Stimulated activated CD4-positive, alpha-beta T cell treated with anti-CD3 and anti-CD28 coated beads, TNF-alpha, amount 100 ng/mL, for 24 hours (primary cell): ENCODE data around the gene KIAA1191.
A peak's percentile ranks its signal among the peaks of the same experiment; 100 is the strongest.

Experiments used
- DNase-seq, 3 experiments: peaks; one replicate each; pipeline ENCODE4 v3.0.0-alpha.2; 2020; ENCODE audit warnings: low read depth in 3 of 3

Gene KIAA1191

DNA sequence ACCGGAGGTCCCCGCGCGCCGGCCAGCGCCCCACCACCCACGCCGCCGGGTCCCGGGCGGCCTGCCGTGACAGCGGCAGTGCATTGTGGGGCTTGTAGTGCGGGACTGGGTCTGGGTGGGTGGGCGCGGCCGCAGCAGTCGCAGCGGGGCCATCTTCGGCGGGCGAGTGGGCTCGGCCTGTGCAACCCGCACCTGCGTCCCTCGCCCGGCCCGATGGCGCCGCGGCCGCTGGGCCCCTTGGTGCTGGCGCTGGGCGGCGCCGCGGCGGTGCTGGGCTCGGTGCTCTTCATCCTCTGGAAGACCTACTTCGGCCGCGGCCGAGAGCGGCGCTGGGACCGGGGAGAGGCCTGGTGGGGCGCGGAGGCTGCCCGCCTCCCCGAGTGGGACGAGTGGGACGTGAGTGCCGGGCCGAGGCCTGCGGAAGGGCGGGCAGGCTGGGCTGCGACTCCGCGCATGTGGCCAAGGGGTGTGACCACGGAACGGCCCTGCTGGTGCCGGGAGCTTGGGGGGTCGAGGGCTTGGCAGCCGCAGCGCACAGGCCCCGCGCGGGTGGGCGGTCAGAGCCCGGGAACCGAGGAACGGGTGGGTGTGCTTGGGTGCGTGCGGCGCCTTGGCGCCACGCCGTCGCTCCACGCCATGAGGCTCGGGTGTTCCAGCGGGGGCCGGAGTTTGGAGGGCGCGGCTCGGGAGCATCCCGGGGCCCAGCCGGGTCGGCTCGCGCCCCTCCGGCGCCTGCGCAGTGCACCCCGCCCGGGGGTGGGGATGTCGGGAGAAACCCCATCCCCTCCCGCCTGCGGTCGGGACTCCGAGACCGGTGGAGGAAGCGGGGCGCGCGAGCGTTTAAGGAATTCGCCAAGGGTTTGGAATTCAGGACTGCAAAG lies 4.0 kb upstream of the KIAA1191 start, which contains the start of gene ARL10:
Gene ARL10 (plus strand): TSS at position 137 of the 881 bp plus-strand sequence. CDS start 77 bp downstream, at position 214.
- peak; percentile 39 to 68 (median 50) for DNase-seq

DNA sequence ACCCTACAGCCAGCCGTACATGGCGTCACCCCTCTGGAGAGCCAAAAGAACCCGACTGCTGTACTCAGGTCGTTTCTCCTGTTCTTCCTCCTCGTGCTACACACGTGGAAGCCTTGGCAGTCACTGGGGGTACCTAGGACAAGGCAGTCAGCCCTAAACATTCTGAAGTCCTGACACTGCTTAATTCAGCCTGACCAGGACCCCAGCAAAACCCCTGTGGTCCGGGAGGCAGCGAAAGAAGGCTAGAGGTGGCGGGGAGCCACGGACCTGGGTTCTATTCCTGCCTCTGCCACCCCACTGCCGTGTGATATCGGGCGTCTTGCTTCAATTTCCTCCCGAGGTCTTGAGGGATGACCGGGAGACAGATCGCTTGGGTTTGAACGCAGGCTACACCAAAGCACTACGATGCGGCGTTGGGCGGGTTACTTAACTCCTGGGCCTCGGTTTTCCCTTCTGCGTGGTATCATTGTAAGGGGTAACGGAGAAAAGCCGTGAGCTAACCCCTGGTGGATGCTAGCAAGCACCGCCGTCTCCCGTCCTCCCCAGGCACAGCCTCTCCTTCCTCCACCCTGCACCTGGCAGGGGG lies 3.3 kb upstream of the KIAA1191 start:
- DNase-seq = no peak

DNA sequence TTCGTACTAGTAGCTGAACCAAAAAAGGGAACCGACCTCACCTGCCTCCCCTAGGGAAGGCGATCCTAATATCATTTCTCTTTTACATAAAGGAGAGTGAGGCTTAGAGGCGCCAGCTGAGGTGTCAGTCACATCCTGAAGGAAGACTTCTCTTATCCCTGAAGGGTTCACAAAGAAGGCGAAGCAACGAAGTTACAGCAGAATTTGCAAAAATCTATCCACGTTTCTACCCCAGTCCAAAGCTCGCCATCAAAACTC lies 598 bp upstream of the KIAA1191 start:
- DNase-seq = no peak

DNA sequence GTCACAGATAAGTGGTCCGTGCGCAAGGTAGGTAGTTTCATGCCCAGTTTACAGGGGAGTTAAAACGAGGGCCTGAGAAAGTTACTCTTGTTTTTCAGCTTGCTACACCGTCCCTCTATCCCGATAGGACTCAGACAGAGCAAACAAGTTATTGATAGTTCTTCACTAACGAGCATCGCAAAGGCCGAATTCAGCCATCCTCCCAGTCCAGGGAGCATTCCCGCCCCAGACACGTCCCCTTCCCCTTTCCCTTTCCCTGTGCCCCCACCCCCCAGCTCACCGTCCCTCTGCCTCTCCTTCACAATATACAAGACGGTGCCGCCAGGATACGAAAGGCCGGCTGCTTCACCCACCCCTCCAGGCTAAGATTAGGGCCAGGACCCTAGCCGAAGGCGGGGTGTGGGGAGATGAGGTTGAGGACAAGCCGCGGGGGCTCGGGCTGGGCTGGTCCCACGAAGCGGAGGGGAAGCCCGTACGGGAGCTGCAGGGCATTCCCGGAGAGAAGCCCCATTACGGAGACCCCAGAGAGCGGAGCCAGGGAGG lies 599 bp downstream of the KIAA1191 start:
- no peak for DNase-seq

DNA sequence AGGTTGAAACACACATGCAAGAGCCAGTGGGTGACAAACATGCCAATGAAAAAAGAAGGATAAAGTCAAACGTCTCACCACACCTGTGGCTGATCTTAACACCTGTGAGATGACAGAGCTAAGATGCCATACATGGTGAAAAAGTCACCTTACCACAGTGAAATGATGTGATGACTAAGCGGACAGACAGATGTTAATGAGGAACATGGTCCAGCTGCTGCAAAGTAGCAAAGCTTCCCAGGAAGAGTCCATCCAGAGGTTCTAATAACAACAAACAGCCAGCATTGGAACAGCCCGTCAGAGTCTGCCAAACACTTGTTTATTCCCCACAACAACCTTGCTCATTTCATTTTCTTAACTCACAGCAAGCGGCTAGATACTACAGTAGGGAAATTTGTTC lies 1.9 kb downstream of the KIAA1191 start:
- no peak for DNase-seq

DNA sequence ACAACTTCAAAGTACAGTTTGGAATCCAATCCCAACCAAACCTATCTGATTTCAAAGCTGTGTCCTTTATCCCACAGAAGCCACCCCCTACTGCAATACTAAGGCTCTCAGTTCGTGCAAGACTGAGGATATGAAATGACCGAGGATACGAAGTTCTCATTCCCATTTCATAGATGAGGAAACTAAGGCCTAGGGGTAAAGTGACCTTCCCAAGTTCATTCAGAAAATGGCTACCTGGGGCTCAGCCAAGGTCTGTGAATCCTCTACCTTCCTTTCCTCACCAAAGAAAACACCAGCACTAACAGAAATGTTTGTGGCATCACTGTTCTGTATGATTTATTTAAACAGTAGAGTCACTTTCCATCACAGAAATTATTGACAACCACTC lies 5.4 kb downstream of the KIAA1191 start:
- no peak for DNase-seq

DNA sequence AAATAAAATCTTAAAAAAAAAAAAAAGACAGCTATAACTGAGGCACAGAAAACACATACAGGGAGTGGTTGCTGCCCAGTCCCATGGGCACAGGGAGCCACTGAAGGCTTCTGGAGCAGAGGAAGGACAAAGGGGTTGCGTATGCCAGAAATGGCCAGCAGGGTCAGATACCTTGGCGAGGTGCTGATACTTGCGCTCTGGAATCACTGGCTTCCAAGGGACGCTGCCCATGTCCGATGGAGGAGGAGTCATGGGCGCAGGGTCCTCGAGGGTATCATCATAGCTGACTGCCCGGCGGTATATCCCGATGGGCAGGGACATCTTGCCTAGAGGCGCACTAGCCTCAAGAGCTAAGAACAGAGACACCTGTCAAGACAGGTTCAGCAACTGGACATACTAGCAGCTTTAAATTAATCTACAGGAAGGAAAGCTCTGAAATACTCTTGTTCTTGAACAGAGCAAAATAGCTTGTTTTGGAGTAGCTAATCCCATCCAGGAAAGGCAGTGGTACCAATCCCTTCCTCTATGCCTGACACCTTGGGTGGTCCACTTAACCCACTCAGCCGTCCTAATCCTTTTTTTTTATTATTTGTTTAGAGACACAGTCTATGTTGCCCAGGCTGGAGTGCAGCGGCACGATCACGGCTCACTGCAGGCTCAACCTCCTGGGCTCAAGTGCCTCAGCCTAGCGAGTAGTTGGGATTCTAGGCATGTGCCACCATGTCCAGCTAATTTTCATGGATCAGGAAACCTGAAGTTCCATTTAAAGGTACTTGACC lies 6.0 kb downstream of the KIAA1191 start:
- DNase-seq = no peak

DNA sequence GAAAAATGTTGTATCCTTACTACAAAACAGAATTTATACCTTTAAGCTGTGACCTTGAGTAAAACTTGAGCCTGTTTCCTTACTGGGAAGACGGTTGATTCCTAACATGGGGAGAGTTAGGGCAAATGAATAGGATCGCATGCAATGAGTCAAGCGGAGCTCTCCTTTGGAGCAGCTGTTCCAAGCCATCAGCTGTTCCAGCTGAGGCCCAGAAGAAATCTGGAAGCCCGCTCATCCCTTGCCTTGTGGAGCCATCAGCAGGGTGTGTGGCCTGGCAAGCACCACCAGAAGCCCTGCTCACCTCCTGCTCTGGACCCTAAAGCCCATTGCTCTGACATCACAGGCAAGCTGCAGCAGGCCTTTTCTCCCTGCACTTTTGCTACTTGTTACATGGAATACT lies 8.0 kb downstream of the KIAA1191 start:
- no peak for DNase-seq

DNA sequence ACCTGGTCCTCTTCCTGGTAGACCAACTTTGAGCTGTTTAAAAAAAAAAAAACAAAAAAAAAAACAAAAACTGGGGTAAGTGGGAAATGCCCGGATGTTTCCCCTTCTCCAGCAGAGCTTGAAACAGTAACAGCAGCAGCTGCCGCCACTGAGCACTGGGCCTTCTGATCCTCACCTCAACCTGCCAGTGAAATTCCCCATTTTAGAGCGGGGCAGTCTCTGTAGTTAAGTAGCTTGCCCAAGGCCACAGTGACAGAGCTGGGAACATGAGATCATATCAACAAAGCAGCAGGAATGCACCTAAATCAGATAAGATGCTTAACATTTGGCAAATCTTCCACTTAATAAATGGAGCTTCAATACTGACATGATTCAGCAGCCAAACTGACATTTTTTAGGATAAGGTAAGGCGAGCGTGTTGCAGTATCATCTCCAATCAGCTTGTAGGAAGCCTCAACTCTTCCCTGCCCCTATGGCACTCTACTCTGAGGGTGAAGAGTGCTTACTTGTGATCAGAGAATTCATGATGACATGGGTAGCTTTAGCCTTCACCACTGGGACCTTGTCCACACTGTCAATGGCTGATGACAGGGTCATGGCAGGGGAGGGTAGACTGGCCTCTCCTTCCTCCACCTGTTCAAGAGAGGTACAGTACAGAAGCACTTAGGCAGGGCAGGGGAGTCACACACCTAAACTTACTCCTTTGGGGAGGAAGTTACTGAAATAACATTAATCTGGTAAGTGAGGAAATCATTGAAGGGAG lies 9.3 kb downstream of the KIAA1191 start:
- no peak for DNase-seq

DNA sequence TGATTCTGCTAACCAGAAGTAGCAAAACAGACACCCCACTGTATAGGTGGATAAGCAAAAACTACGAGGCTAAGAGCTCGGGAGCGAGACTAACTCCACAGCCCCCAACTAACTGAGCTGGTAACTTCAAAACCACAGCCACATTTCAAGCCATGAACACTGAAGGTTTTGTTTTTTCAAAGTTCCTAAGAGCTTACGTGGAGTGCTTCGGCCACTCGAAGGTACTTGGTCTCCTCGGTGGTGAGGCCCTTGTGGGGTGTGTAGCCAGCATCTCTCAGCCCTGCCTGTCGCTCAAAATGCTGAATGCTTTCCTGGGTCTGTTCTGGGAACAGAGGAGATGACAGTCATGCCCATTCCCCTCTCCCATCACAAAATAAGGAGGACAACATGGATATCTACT lies 11.1 kb downstream of the KIAA1191 start:
- DNase-seq = no peak

DNA sequence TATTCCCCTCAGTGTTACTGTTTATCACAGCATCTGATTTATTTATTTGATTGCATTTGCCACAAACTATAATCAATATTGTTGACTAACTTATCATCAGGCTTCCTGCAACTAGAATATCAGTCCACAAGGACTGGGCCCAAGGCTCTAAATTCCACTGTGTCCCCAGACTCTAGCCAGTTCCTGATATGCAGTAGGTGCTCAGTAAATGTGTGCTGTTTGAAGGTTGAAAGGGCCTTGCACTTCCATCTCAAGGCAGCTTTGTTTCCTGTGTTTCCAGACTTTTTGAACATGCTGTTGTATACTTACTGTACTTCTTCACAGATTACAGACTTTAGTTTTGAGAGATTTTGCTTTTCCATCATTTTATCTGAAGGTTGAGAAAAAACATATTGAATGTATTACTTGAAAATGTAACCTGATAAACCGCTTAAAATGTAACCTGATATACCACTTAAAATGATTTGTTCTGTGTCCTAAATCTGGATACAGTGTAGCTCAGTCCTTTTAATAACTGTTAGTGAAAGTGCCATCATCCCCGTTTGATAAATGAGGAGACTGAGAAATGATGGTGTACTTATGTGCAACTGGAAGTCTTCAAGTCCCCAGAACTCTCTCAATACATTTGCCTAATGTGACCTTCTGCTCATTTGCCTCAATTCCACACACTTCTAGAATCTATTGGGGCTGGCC lies 18.7 kb downstream of the KIAA1191 start:
- no peak for DNase-seq

DNA sequence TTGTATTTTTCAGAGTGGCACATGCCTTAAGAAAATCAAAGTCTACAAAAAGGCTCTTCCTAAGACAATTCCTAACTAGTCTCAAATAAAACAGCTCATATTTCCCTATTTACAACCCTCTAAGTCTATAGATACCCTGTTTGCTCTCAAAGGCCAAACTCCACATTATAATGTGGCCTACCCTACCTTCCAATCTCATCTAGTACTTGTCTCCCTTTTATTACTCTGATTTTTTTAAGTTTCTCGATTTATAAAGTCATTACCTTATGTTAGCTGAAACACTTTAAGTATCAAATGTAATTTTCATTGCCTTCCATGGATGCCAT lies 19.4 kb downstream of the KIAA1191 start:
- DNase-seq = no peak

DNA sequence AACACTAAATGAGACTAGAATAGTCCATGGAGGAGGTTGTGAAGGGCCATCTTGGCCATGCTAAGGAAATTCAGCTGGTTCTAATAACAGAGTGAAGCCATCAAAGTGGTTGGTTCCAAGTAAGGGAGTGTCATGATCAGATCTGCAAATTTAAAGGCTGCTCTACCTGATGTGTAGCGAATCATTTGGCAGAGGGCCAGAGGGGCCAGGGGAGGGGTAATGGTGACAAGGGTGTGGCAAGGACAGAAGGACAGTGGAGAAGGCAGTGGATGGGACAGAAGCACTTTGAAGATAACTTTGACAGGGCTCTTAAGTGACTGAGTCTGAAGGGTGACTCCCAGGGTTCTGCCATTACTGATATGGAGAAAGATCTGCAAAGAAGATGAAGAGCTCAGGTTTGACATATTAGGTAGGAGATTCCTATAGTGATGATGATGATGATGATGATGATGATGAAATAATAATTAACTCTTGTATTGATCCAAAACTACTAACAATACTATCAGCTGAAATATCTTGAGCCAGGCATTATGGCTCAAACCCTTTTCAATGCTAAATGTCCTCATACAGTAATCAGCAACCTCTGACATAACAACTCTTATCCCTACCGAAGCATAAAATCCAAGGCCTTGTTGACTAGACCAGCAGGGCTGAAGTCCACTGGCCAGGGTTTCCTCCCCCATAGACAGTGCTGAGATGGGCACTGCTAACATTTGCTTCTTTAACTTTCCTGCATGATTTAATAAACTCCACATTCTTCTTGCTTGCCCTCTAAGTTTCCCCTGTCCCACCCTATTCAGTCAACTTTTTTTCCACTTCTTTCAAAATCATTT lies 20.0 kb downstream of the KIAA1191 start:
- DNase-seq = no peak

DNA sequence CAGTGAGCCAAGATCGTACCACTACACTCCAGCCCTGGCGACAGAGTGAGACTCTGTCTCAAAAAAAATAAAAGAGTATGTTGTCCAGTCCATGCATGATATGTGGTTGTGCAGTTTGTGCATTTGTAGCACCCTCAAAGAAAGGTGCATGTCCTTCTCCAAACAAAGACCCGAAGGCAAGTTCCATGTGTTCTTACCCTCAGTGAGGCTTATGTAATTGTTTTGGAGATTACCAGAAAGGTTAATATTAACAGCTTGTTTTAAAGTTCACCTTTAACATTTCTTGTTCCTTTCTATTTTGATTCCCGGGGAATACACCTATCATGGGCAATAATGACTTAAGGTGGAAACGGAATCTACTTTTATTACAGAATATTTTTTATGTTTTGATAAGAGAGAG lies 22.3 kb downstream of the KIAA1191 start:
- no peak for DNase-seq

DNA sequence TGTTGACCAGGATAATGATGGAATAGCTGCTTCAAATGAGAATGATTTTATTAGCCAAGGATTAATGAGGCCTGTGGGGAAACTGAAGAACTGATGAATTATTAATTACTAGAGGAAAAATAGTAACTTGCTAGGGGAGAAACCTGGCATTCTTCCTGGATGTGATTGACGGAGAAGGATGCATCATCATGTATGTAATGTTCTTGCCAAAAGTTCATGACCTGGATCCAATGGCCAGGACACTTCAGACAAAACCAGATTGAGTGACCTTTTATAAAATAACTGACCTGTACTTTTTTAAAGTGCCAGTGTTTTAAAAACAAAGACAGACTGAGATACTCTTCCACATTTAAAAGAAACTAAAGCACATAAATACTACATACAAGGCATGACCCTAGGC lies 23.7 kb downstream of the KIAA1191 start:
- DNase-seq = no peak

DNA sequence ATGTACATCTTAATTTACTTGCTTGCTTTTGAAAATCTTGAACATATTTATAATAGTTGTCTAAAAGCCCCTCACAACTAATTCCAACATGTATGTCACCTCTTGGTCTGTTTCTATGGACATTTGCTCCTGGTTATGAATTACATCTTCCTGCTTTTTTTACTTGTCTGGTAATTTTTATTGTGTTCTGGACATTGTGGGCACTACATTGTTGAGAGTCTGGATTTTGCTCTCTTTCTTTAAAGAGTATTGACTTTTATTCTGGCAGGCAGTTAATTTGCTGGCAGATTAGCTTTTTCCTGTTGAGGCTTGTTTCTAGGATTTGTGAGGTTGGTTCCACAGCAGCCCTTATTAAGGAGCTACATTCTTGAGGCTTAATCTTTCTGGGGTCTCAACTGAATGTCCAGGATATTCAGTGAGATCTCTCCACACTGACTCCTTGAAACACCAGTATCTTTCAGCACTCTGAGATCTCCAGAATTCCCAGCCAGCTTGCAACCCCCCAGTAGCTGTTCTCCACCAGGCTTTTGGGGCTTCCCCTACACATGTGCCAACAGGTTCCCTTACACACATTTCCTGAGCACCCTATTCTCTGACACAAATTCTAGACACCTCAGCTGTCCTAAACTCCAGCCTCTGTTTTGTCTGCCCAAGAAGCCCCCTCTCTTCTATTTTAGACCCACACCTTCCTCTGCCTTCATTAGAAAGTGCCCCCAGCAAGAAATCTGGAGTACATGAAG lies 27.4 kb downstream of the KIAA1191 start:
- no peak for DNase-seq

DNA sequence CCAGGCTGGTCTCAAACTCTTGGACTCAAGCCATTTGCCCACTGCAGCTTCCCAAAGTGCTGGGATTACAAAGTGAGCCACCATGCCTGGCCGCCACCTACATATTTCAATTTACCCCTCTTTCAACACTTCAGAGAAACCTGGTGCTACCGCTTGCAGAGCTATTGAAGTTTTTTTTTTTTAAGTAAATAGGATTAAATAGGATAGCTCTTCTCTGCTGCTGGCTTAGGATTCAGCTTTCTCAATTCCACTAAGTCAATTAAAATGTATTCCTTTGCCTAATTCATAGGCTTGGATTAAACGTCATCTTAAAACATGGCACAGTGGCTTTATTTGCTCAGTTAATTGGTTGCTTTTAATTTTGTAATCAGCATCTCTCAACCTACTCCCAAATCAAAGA lies 41.0 kb downstream of the KIAA1191 start:
- no peak for DNase-seq

DNA sequence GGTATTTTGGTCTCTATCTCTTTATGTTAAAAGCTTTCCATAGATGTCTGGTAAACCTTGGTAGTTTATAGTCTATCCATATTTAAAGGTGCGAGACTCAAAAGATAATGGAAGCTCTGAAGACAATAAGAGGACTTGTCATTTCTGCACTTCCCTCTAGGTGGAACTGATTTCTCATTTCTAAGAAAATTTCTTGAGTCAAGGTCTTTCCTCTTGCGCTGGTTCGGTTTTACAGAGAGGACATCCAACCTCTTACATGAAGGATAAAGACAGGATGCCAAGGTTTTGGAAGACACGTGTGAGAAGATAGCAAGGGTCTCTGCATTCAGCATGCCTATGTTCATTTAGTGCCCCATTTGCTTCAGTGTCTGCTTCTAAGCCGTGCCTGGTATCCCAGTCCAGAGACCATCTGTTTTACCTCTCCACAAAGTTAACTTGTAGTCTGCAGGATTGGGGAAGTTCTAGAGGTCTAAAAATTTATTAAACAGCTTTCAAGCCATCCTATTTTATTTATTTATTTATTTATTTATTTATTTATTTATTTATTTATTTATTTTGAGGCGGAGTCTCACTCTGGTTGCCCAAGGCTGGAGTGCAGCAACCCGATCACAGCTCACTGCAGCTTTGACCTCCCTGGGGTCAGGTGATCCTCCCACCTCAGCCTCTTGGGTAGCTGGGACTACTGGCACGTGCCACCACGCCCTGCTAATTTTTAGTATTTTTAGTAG lies 41.6 kb downstream of the KIAA1191 start:
- DNase-seq = no peak
